ENCODE data around the gene PROM2. TPM values are rescaled to one million over a fixed set of nuclear protein-coding genes. Genes with fewer than 3 reads are reported as not detected.

Gene PROM2
- polyA plus RNA-seq, 3 donors from 2014 or later, result not detected

GRCh38 chr2:95284886-95285541 lies 10.8 kb downstream of the PROM2 start:
- DNase-seq, result no peak
- H3K27ac Mint-ChIP-seq, result no peak overlapping the region
- H3K4me3 Mint-ChIP-seq, result no peak overlapping the region
- H3K36me3 Mint-ChIP-seq, result no peaks in the 10 kb centered on the region
- peaks cover 0 to under 1% (median under 1%) of the 10 kb centered on the region in 6 donors for H3K9me3 Mint-ChIP-seq
- no peaks in the 10 kb centered on the region for H3K4me1 Mint-ChIP-seq
- H3K27me3 Mint-ChIP-seq (ENCODE audit: low read depth in 3 of 3), result peaks cover 0 to 5% (median 0%) of the 10 kb centered on the region in 3 donors

DNA sequence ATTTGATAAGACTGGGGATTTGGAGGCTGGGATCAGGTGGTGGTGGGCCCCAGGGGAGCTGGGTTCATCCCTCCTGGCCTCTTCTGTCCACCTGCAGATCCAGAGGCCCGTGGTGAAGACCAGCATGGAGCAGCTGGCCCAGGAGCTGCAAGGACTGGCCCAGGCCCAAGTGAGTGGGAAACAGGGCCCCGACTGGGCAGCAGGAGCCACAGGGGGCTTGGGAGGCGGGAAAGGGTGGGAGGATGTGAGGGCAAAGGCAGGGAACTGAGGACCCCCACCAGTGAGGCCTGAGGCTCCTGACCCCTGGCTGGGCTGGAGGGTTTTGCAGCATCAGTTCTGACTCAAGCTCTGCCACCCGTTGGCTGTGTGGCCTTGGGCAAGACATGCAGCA lies 11.3 kb downstream of the PROM2 start:
- DNase-seq, result no peak
- Mint-ChIP-seq H3K9me3 (peaks cover 0 to 6% (median 5%) of the 10 kb centered on the region in 6 donors), H3K4me3 (no peak overlapping the region), H3K36me3 (peaks cover 0 to 4% (median 0%) of the 10 kb centered on the region in 3 donors), H3K27ac (no peak overlapping the region), H3K4me1 (no peaks in the 10 kb centered on the region), H3K27me3 (ENCODE audit: low read depth in 3 of 3) (peaks cover 0 to 5% (median 0%) of the 10 kb centered on the region in 3 donors)

GRCh38 chr2:95287336-95287735 lies 13.1 kb downstream of the PROM2 start:
- Mint-ChIP-seq H3K27me3 (ENCODE audit: low read depth in 3 of 3) (peaks cover 0 to 5% (median 3%) of the 10 kb centered on the region in 3 donors), H3K9me3 (peaks cover 2 to 14% (median 10%) of the 10 kb centered on the region in 6 donors), H3K27ac (no peak overlapping the region), H3K4me1 (no peaks in the 10 kb centered on the region), H3K36me3 (peaks cover 0 to 4% (median 0%) of the 10 kb centered on the region in 3 donors), H3K4me3 (no peak overlapping the region)
- DNase-seq, result no peak

GRCh38 chr2:95287806-95288205 lies 13.6 kb downstream of the PROM2 start:
- H3K4me3 Mint-ChIP-seq, result no peak overlapping the region
- no peak for DNase-seq
- peaks cover 0 to 5% (median 3%) of the 10 kb centered on the region in 3 donors for H3K27me3 Mint-ChIP-seq (ENCODE audit: low read depth in 3 of 3)
- peaks cover 0 to 4% (median 0%) of the 10 kb centered on the region in 3 donors for H3K36me3 Mint-ChIP-seq
- no peaks in the 10 kb centered on the region for H3K4me1 Mint-ChIP-seq
- peaks cover 2 to 14% (median 11%) of the 10 kb centered on the region in 6 donors for H3K9me3 Mint-ChIP-seq
- no peak overlapping the region for H3K27ac Mint-ChIP-seq

- H3K9me3 Mint-ChIP-seq, result peaks cover 2 to 14% (median 11%) of the 10 kb centered on the region in 6 donors
- no peak overlapping the region for H3K27ac Mint-ChIP-seq
- peaks cover 0 to 4% (median 0%) of the 10 kb centered on the region in 3 donors for H3K36me3 Mint-ChIP-seq
- no peak overlapping the region for H3K4me3 Mint-ChIP-seq
- H3K4me1 Mint-ChIP-seq, result no peaks in the 10 kb centered on the region
- DNase-seq, result no peak
- peaks cover 0 to 5% (median 3%) of the 10 kb centered on the region in 3 donors for H3K27me3 Mint-ChIP-seq (ENCODE audit: low read depth in 3 of 3)
These were observed 15.0 kb downstream of the PROM2 start for GRCh38 chr2:95289253-95289652.

GRCh38 chr2:95291222-95291621 lies 17.0 kb downstream of the PROM2 start:
- peaks cover 0 to 3% (median 3%) of the 10 kb centered on the region in 3 donors for H3K27me3 Mint-ChIP-seq (ENCODE audit: low read depth in 3 of 3)
- peaks cover 2 to 14% (median 11%) of the 10 kb centered on the region in 6 donors for H3K9me3 Mint-ChIP-seq
- DNase-seq, result no peak
- no peak overlapping the region for H3K4me3 Mint-ChIP-seq
- peaks cover 0 to 4% (median 0%) of the 10 kb centered on the region in 3 donors for H3K36me3 Mint-ChIP-seq
- H3K27ac Mint-ChIP-seq, result no peak overlapping the region
- no peaks in the 10 kb centered on the region for H3K4me1 Mint-ChIP-seq

DNA sequence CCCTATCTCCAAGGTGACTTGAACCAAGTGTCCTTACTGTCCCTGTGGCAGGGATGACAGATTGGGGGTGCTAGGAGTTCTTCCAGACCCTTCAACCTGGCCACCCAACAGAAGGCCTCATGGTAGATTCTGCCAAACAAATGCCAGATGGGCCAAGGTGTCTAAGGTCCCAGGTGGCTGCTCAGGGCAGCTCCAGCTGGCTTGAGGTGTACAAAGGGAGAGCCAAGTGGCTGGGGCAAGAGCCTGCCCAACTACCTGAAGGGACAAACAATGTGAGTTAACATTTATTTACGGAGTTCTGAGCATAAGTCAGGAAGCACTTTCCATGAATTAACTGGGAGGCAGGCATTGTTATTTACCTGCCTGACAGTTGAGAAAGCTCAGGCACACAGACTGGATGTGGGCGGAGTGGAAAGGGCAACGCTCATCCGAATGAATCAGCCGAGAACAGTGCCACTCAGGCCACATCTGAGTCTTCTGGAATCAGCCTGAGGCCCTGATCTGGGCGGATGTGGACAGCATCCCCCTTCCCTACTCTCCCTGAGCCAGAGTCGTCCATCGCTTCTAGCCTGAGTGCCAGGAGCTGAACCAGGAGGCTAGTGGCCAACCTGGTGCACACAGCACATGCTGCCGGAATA lies 18.5 kb downstream of the PROM2 start:
- H3K27me3 Mint-ChIP-seq (ENCODE audit: low read depth in 3 of 3), result peaks cover 2 to 3% (median 2%) of the 10 kb centered on the region in 3 donors
- H3K27ac Mint-ChIP-seq, result no peak overlapping the region
- H3K36me3 Mint-ChIP-seq, result peaks cover 0 to 4% (median 0%) of the 10 kb centered on the region in 3 donors
- no peak for DNase-seq
- peaks cover 2 to 14% (median 11%) of the 10 kb centered on the region in 6 donors for H3K9me3 Mint-ChIP-seq
- H3K4me3 Mint-ChIP-seq, result no peak overlapping the region
- H3K4me1 Mint-ChIP-seq, result no peaks in the 10 kb centered on the region

DNA sequence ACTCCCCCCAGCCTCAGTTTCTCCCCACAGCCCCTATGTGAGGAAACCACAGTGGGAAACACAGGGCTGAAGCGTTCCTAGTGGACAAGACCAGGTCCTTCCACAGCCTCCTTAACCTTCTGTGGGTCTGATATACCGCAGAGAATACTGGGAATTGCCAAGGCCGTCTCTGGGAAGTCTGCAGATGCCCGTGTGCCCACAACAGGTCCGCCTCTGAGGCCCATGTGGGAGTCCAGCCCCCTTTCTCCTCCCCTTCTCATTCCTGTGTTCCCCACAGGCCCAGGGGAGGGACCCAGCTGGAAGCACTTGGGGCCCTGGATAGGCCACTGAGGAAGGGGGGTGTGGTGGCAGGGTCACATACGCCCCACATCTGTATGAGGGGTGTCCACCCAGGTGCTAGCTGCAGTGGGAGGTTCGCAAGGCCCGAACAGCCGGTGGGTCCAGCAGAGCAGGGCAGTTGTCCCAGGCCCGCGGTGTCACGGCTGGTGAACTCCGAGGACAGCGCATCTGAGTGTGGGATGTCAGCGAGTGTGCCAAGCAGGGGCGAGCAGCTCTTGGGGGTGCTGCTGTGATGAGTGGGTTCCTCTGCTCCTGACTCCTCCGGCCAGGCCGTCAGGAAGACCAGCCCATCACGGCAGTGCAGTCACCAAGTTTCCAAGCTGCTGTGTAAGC lies 20.5 kb downstream of the PROM2 start:
- Mint-ChIP-seq H3K36me3 (peaks cover 0 to 4% (median 0%) of the 10 kb centered on the region in 3 donors), H3K4me3 (no peak overlapping the region), H3K27ac (no peak overlapping the region), H3K9me3 (peaks cover 2 to 14% (median 11%) of the 10 kb centered on the region in 6 donors), H3K4me1 (no peaks in the 10 kb centered on the region), H3K27me3 (ENCODE audit: low read depth in 3 of 3) (peaks cover 2 to 6% (median 2%) of the 10 kb centered on the region in 3 donors)
- DNase-seq, result no peak

- Mint-ChIP-seq H3K36me3 (peaks cover 0 to 2% (median 0%) of the 10 kb centered on the region in 3 donors), H3K9me3 (peaks cover 2 to 13% (median 7%) of the 10 kb centered on the region in 6 donors), H3K4me3 (no peak overlapping the region), H3K4me1 (no peaks in the 10 kb centered on the region), H3K27me3 (ENCODE audit: low read depth in 3 of 3) (peaks cover 2 to 7% (median 2%) of the 10 kb centered on the region in 3 donors), H3K27ac (no peak overlapping the region)
- DNase-seq, result no peak
These were observed 21.1 kb downstream of the PROM2 start for GRCh38 chr2:95295376-95295775.

DNA sequence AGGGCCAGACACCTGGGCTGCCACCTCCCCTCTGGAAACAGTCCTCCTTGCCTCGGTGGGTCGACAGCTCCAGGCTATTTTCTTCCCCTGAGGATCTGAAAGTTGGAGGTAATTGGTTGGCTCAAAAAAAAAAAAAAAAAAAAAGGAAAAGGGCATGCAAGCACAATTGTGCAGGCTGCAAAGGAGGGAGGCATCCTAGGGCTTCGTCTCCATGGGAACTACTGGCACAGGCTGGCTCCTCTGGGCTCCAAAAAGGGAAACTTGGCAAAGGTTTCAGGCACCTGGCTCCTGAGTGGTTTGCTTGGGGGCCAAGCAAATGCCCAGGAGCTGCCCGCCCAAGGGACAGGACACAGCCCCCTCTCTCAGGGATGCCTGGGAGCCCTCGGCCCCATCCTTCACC lies 21.8 kb downstream of the PROM2 start:
- peaks cover 0 to 13% (median 3%) of the 10 kb centered on the region in 6 donors for H3K9me3 Mint-ChIP-seq
- no peak overlapping the region for H3K4me3 Mint-ChIP-seq
- no peaks in the 10 kb centered on the region for H3K36me3 Mint-ChIP-seq
- H3K27me3 Mint-ChIP-seq (ENCODE audit: low read depth in 3 of 3), result peaks cover 2 to 4% (median 2%) of the 10 kb centered on the region in 3 donors
- no peak for DNase-seq
- no peak overlapping the region for H3K27ac Mint-ChIP-seq
- H3K4me1 Mint-ChIP-seq, result no peaks in the 10 kb centered on the region

DNA sequence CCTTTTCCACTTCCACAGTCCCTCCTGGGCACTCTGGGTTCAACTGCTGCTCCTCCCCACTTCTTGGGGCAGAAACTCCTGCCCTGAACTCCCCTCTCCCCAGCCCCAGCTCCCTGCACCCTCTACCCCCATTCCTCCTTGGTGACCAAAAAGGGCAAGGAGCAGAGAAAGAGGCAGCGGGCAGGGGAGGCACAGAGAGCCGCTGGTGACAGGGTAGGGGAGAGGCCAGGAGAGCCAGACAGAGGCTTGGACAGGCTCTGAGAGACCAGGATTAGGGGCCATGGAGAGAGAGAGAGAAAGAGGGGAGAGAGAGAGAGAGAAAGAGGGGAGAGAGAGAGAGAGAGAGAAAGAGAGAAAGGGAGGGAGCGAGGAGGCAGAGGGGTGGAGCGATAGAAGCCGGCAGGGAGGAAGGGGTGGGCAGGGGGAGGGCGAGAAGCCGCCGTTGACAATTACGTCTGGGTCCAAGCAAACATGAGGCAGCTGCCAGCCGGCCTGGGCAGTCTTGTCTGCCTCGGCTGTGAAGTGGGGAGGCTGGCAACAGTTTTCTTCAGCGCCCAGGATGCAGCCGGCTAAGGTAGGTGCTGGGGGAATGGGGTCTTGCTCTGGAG lies 22.7 kb downstream of the PROM2 start, which contains the start of gene KCNIP3:
Gene KCNIP3, plus strand, starts transcription at position 468 of the 608 bp plus-strand sequence. Its CDS starts 92 bp downstream, at position 560.
- no peak within 1 kb of the TSS for H3K4me3 Mint-ChIP-seq
- no peaks in the 10 kb centered on the region for H3K36me3 Mint-ChIP-seq
- no peak within 1 kb of the TSS for H3K27ac Mint-ChIP-seq

DNA sequence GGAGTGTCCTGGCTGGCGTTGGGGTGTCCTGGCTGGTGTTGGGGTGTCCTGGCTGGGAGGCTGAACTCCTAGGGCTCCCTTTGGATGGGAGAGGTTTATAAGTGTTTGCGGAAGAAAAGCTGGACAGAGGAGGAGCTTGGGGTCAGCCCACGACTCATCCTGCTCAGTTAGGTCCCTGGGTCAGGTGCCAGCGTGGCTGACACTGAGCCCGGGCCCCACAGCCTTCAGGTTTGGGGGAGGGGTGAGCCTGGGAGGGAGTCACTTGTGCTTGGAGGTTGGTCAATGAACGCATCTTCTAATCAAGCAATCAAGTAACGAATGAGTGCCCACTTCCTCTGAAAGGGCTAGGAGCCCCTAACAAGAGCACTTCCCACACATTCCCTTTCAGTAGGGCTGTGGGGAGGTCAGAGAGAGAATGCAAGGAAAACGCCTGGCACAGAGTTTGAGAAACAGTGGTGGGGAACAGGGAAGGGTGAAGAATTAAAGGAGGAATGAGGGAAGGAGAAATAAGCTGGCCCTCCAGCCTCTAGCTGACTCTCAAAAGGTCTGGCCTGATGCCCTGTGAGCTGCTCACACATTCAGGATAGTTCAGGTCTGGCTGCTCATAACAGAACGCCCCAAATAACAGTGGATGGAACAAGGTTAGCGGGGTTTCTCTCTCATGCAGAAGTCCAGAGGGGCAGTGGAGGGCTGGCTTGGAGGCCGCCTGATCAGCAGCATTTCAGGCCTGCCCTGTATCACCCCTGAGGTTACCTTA lies 23.6 kb downstream of the PROM2 start:
- H3K4me3 Mint-ChIP-seq, result no peak overlapping the region
- no peak overlapping the region for H3K27ac Mint-ChIP-seq
- H3K27me3 Mint-ChIP-seq (ENCODE audit: low read depth in 3 of 3), result peaks cover 2 to 6% (median 2%) of the 10 kb centered on the region in 3 donors
- H3K4me1 Mint-ChIP-seq, result no peaks in the 10 kb centered on the region
- no peak for DNase-seq
- no peaks in the 10 kb centered on the region for H3K36me3 Mint-ChIP-seq
- no peaks in the 10 kb centered on the region for H3K9me3 Mint-ChIP-seq

More for the DNA sequence above, 22.7 kb downstream of the PROM2 start, which contains the start of gene KCNIP3:
- peaks cover 2 to 6% (median 2%) of the 10 kb centered on the region in 3 donors for H3K27me3 Mint-ChIP-seq (ENCODE audit: low read depth in 3 of 3)
- H3K4me1 Mint-ChIP-seq, result no peaks in the 10 kb centered on the region
- no peak for DNase-seq
- peaks cover 0 to 6% (median 0%) of the 10 kb centered on the region in 6 donors for H3K9me3 Mint-ChIP-seq
